Kidney (tissue), 14 donors: Measurements from ENCODE around the gene SUPT5H. TPM values are rescaled to one million over a fixed set of nuclear protein-coding genes. Genes with fewer than 3 reads are reported as not detected.

Source experiments
- DNase-seq, 5 donors: peaks; one replicate each; pipeline ENCODE4 v3.0.0-alpha.2; 2013 to 2020
- FAIRE-seq: peaks from 2 replicates; lab custom pipeline; 2012; peaks lifted over from hg19 to GRCh38; lab: Jason Lieb, UNC
- H3K27ac ChIP-seq, 2 donors: one replicate each; pipeline ENCODE4 v1.7.0; 2013; ENCODE audit warnings: low read depth in 2 of 2, low read length in 2 of 2, inconsistent platforms in 1 of 2
- H3K27me3 ChIP-seq: one replicate; pipeline ENCODE4 v1.7.1; 2013; ENCODE audit warnings: low read length, inconsistent platforms; ENCODE audit not compliant: control insufficient read depth, insufficient read depth
- H3K36me3 ChIP-seq, 3 donors: one replicate each; pipeline versions ENCODE4 v1.7.0 to v1.7.1; 2013; ENCODE audit warnings: low read length in 3 of 3, control low read depth in 1 of 3, inconsistent platforms in 1 of 3; ENCODE audit not compliant: insufficient read depth in 3 of 3, control insufficient read depth in 2 of 3
- H3K4me1 ChIP-seq, 3 donors: one replicate each; pipeline versions ENCODE4 v1.7.0 to v1.7.1; 2013; ENCODE audit warnings: low read length in 3 of 3, inconsistent platforms in 1 of 3, low read depth in 1 of 3; ENCODE audit not compliant: control insufficient read depth in 2 of 3, insufficient read depth in 2 of 3
- H3K4me3 ChIP-seq, 3 donors: one replicate each; pipeline versions ENCODE4 v1.7.0 to v1.8.1; 2013; ENCODE audit warnings: low read length in 3 of 3, control low read depth in 1 of 3, inconsistent platforms in 1 of 3
- H3K9ac ChIP-seq, 3 donors: one replicate each; pipeline versions ENCODE4 v1.7.0 to v1.7.1; 2013; ENCODE audit warnings: low read length in 3 of 3, control low read depth in 1 of 3, inconsistent platforms in 1 of 3
- H3K9me3 ChIP-seq, 3 donors: one replicate each; pipeline versions ENCODE4 v1.7.0 to v1.7.1; 2013; ENCODE audit warnings: low read length in 3 of 3, control low read depth in 1 of 3, inconsistent platforms in 1 of 3; ENCODE audit not compliant: control insufficient read depth in 2 of 3, insufficient read depth in 1 of 3
- intact Hi-C: fragments of 100-400 bp; cut with DNase I; formaldehyde crosslinking; loops from one replicate; pipeline ENCODE4 v1.11.1; 2022
- polyA plus RNA-seq: library from polyadenylated mRNA; stranded (reverse); fragments of 350-450 nt; fragmentation: Illumina TruSeq; extraction: RNeasy Lipid Tissue Mini Kit (QIAGEN cat#74804); gene quantifications from one replicate; pipeline ENCODE4 v1.2.3, GENCODE V29; 2014; ENCODE audit warnings: low read depth, low replicate concordance; ENCODE audit not compliant: insufficient read depth
- total RNA-seq: library from RNA; stranded (reverse); fragmentation: NEBNext Ultra II Directional; extraction: Animal tissue kit (Norgen Biotek cat#: 25700); gene quantifications from one replicate; pipeline ENCODE4 v1.2.1, GENCODE V29; 2021
- TF ChIP-seq, protein P1 (sequence below): IDR thresholded peaks from 3 replicates; pipeline ENCODE4 v1.5.1; 2012; ENCODE audit warnings: mild to moderate bottlenecking, moderate library complexity, borderline replicate concordance; ENCODE audit not compliant: insufficient read depth; ENCODE audit errors: extremely low read depth
- donor health status: control.
- donor health status: control.
- donor health status: control.
- donor health status: control.
- donor health status: control.
- donor health status: DM: yes; HTN: yes; CAD: no.
- donor health status: Normal renal cell carcinoma (clear cell type).

The SUPT5H gene
- total and polyA plus RNA-seq, 2 donors from 2014 or later = 106 to 123 TPM

GRCh38 chr19:39408392-39409207 lies 36.8 kb upstream of the SUPT5H start:
- Histone ChIP-seq H3K4me1 (peaks cover 14 to 27% (median 26%) of the 10 kb centered on the region in 3 donors), H3K4me3 (peak overlapping the region; percentile 33 to 99 (median 96)), H3K36me3 (peaks cover 0 to 22% (median 6%) of the 10 kb centered on the region in 3 donors), H3K9ac (peak overlapping the region; percentile 13 to 100 (median 95)), H3K27me3 (no peaks in the 10 kb centered on the region), H3K9me3 (no peaks in the 10 kb centered on the region), H3K27ac (peak overlapping the region; percentile 97 to 99)
- FAIRE-seq (no peak), DNase-seq (peak in 3 of 5 donors; percentile 10 to 60 (median 31))
- intact Hi-C loops = no loop called here
- TF ChIP-seq, protein P1, sequence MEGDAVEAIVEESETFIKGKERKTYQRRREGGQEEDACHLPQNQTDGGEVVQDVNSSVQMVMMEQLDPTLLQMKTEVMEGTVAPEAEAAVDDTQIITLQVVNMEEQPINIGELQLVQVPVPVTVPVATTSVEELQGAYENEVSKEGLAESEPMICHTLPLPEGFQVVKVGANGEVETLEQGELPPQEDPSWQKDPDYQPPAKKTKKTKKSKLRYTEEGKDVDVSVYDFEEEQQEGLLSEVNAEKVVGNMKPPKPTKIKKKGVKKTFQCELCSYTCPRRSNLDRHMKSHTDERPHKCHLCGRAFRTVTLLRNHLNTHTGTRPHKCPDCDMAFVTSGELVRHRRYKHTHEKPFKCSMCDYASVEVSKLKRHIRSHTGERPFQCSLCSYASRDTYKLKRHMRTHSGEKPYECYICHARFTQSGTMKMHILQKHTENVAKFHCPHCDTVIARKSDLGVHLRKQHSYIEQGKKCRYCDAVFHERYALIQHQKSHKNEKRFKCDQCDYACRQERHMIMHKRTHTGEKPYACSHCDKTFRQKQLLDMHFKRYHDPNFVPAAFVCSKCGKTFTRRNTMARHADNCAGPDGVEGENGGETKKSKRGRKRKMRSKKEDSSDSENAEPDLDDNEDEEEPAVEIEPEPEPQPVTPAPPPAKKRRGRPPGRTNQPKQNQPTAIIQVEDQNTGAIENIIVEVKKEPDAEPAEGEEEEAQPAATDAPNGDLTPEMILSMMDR = no peak

- H3K4me1 ChIP-seq = peaks cover 14 to 27% (median 24%) of the 10 kb centered on the region in 3 donors
- H3K4me3 ChIP-seq = peak overlapping the region; percentile 66 to 99 (median 96)
- intact Hi-C loops = no loop called here
- H3K9me3 ChIP-seq = no peaks in the 10 kb centered on the region
- H3K9ac ChIP-seq = peak overlapping the region; percentile 49 to 100 (median 95)
- DNase-seq (peak; percentile 85 to 98 (median 92)), FAIRE-seq (peak; percentile 54)
- no peaks in the 10 kb centered on the region for H3K27me3 ChIP-seq
- H3K27ac ChIP-seq = peak overlapping the region; percentile 98 to 99
- TF ChIP-seq, protein P1 = no peak
- peaks cover 0 to 22% (median 6%) of the 10 kb centered on the region in 3 donors for H3K36me3 ChIP-seq
These were observed 36.0 kb upstream of the SUPT5H start for GRCh38 chr19:39409208-39410016.

DNA sequence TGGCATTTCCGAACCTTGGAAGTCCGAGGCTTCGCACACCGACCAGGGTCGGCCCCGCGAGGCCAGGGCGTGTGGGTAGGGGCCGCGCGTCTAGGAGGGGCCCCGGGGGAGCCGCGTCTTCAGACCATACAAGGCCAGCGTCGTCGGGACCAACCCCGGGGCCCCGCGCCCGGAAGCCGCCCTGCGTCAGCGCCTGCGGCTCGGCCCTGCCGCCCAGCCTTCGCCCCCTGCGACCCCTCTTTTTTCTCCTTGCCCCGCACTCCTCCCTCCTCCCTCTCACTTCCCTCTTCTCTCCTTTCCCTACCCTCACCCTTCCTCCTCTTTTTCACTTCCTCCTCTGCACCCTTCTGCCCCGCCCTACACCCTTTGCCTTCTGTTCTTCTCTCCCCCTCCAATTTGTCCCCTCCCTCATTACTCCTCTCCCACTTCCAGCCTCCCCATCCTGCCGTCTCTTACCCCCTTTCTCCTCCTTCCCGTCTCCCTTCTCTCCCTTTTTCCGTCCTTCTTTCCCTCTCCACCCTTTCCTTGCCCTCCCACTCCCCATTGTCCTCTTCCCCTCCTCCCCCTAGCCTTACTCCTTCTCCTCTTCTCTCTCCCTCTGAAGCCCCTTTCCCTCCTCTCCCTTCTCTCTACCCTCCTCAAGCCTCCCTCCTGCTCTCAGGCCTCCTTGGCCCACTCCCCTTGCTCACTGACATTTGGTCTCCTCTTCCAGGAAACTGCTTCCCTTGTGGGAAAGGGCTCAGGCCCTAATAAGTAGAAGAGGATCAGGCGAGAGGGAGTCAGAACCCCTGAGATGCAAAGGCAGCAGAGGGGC lies 35.2 kb upstream of the SUPT5H start:
- intact Hi-C loops = no loop called here
- DNase-seq = peak; percentile 60 to 97 (median 82)
- FAIRE-seq = no peak

More for the DNA sequence above, 35.2 kb upstream of the SUPT5H start:
- H3K4me1 ChIP-seq = peaks cover 14 to 28% (median 24%) of the 10 kb centered on the region in 3 donors
- H3K27ac ChIP-seq = peak overlapping the region; percentile 95 to 98
- peak overlapping the region; percentile 38 to 77 (median 49) for H3K9ac ChIP-seq
- H3K9me3 ChIP-seq = no peaks in the 10 kb centered on the region
- TF ChIP-seq, protein P1 = peak; percentile 2
- peaks cover 0 to 22% (median 6%) of the 10 kb centered on the region in 3 donors for H3K36me3 ChIP-seq
- H3K4me3 ChIP-seq = peak overlapping the region; percentile 66 to 99 (median 66)
- no peaks in the 10 kb centered on the region for H3K27me3 ChIP-seq
